ENCODE results near the gene WDR27.
"Not testable (repeated sequence)": the region's sequence is repeated elsewhere in the genome, so short reads cannot be mapped to it uniquely, and the experiment has no call there.

WDR27 gene

DNA sequence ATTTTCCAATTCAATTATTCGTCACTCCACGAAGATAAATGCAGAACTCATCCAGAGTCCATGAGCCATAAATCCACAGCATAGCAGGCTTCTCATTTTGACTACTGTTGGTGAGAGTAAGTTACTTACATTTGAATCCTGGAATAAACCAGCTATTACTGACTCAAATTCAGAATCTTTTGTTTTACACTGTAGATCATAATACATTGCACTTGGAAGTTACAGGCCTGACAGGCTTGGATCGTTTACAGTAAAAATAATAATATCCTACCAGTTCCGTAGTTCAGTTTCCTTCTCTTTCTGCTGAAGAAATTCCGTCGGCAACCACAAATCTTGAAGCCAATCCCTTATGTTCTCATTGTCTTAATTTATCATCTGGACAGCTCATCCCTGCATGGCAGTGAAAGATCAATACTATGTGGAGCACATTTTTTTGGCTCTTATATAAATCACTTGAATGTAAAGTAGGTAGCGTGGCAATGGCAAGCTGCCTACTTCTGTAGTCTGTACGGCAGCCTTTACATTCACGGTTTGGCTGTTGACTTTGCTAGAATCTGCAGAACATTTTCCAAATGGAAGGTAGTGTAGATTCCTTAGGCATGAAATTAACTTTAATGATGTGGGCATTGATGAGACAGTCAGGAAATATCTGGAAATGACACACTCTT lies 142.9 kb downstream of the WDR27 start:
- DNase-seq: no peak

DNA sequence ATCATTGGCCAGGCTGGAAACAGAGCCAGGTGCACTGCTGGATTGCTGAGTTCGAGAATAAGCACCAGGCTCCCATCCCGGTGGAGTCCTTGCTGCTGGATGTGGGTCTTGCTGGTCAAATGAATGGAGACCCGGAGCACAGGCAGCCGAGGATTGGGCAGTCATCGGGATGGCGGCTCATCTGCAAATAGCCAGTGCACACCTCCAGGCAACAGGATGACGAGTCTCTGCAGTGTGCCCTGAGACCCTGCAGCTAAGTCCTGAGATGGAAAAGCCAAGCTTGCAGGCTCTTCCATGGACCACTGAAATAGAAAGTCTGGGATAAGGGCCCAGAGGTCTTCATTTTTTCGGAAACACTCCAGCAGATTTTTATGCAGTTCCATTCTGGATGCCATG lies 143.5 kb downstream of the WDR27 start:
- DNase-seq: no peak

- DNase-seq: no peak
Observed at GRCh38 chr6:169557887-169558286, 143.9 kb downstream of the WDR27 start.

DNA sequence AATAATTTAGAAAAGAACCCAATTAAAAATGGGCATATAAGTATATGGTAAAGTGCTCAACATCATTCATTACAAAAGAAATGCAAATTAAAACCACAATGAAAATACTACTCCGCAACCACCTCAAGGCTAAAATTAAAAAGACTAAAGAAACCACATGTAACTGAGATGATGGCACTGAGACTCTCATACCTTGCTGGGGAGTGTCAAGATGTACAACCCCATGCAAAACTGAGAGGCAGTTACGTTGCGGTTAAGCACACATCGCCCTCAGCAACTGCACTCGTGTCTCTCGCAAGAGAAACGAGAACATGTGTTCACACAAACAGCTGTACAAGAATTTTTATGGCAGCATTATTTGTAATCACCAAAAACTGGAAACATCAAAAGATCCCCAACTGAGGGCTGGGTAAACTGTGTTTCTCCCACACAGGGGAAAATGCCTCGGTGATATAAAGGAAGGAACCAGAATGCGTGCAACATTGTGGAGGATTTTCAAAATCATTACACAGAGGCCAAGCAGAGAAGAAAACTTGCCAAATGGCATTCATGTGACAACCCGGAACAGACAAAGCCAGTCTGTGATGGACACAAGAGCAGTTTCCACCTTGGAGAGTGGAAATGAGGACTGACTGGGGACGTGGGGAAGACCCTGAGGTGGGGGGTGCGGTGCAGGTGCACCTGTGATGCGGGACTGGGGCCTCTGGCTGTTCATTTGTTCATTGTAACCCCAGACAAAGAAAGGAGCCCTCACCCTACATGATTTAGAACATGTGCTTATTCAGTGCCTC lies 144.9 kb downstream of the WDR27 start:
- no peak for DNase-seq

- DNase-seq: no peak
Observed at GRCh38 chr6:169555971-169556617, 145.7 kb downstream of the WDR27 start.

DNA sequence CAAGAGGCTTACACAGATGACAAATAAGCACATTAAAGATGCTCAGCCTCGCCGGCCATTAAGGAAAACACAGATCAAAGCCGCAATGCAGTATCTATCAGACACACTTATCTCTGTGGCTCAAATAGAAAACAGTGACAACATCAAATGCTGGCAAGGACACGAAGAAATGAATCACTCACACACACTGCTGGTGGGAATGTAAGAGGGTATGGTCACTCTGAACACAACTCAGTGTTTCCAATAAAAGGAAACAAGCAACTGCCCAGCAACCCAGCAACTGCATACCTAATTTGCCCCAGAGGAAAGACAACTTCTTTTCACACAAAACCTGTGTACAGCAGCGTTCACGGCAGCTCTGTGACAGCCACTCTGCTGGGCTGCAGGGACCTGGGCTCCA lies 155.8 kb downstream of the WDR27 start:
- no peak for DNase-seq

DNA sequence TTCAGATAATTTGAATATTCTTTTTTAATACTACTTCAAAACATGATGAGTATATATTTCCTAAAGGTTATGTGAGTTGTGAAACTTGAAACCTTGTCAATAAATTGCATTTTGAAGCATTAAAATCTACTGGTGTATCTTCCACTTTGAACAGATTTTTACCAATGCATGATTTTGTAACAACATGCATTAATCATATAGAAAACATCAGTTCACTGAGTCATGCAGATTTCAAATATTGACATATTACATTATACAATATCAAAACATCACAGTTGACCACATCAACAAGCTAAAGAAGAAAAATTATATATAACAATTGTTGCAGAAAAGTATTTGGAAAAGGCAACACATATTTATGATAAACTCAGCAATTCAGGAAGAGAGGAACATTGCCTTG lies 158.1 kb downstream of the WDR27 start:
- DNase-seq: no peak

GRCh38 chr6:169542491-169542890 lies 159.3 kb downstream of the WDR27 start:
- no peak for DNase-seq

GRCh38 chr6:169539176-169539897 lies 162.5 kb downstream of the WDR27 start:
- no peak for DNase-seq

DNA sequence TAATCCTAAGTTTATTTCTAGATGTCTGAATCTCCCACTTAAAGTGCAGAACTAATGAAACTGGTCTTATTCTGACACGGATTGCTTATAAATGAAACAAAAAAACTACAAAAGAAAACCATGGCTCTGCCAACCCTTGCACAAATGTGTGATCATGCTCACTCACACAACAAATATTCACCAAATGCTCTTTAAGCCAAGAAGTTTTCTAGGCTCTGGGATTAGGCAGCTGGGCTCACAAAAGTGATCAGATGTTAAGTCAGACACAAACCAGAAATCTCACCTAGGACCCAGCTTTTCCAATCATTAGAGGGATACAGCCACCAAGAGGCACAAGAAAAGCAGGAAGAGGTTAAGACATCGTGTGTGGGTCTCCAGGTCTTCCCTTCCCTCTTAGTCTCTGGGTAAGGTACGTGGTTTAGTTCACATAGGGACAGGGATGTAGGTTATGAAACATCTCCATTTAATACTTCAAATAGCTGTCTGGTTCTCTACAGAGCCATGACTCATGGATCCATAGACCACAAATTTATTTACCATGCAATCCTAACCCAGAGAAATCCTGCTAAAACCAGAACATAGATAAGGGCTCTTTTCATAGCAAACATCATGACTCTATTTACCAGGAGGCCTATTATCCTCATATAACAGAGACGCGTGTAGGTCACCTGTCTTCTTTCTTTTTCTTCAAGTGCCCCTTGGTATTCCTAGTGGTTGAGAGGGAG lies 165.2 kb downstream of the WDR27 start:
- no peak for DNase-seq

DNA sequence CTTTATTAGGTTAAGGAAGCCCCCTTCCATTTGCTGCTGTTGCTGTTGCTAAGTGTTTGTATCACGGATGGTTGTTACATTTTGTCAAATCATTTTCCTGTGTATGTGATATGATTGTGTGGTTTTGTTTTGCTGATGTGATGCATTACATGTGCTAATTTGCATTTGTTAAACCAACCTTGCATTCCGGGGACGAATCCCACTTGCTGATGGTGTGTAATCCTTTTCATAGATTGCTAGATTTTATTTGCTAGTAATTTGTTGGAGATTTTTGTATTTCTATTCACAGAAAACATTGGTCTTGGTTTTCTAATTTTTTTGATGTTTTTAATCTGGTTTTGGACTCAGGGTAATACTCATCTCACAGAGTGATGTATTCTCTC lies 167.8 kb downstream of the WDR27 start:
- no peak for DNase-seq

- DNase-seq: no peak
Observed at GRCh38 chr6:169533301-169534038, 168.4 kb downstream of the WDR27 start.

DNA sequence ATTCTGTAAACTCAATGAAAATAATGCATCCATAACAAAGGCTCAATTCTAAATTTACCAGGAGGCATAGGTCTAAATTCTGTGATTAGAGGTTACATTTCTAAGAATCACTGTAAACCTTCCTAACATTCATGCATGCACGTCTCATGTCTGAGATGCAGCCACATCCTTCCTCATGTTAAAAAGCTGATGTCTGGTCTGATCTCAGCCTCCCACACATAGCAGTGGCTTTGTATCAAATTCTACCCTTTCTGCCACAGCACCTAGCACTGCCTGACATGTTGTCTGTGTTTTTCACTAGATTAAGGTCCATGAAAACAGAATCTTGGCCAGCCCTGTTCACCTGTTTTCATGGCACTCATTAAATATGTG lies 171.1 kb downstream of the WDR27 start:
- no peak for DNase-seq

GRCh38 chr6:169529931-169530751 lies 171.7 kb downstream of the WDR27 start:
- no peak for DNase-seq

GRCh38 chr6:169528755-169529154 lies 173.1 kb downstream of the WDR27 start:
- no peak for DNase-seq

- DNase-seq: no peak
Observed at GRCh38 chr6:169527306-169527705, 174.5 kb downstream of the WDR27 start.

- no peak for DNase-seq
Observed at GRCh38 chr6:169521825-169522224, 180.0 kb downstream of the WDR27 start.

- no peak for DNase-seq
Observed at GRCh38 chr6:169520104-169520503, 181.7 kb downstream of the WDR27 start.

DNA sequence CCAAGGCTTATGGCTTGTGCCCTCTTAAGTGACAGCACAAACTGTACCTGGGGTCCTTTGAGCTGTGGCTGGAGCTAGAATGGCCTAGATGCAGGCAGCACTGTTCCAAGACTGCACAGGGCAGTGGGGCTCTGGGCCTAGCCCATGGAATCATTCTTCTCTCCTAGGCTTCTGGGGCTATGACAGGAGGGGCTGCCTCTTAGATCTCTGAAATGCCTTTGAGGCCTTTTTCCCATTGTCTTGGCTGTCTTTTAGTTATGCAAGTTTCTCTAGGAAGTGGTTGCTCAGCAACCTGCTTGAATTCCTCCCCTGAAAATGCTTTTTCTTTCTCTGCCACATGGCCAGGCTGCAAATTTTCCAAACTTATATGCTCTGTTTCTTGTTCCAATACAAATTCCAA lies 183.4 kb downstream of the WDR27 start:
- no peak for DNase-seq

DNA sequence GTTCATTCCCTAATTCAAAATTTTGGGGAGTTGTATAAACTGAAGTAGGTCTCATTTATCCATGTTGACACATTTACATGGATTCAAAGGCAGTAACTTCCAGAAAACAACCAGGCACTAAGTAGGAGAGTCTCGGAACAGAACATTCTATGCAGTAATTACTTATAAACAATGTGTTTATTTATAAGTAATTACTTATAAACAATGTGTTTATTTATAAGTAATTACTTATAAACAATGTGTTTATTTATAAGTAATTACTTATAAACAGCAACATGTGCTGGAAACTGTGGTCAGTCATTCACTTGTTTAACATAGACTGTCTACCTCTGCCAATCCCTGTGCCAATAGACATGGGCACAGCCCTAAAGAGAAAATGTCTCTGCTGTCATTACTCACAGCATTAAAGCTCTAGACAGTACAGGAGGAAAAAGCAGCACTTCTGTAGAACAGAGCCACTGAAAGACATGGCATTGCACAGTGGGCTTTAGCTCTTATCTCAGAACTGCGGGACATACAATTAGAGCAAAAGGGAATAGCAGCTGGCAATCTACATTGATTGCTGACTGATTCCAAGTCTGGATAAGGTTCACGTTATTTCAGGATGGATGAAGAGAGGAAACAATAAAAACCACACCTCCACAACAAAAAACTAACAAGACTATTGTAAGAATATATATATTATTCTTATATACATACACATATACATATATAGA lies 188.2 kb downstream of the WDR27 start:
- no peak for DNase-seq

DNA sequence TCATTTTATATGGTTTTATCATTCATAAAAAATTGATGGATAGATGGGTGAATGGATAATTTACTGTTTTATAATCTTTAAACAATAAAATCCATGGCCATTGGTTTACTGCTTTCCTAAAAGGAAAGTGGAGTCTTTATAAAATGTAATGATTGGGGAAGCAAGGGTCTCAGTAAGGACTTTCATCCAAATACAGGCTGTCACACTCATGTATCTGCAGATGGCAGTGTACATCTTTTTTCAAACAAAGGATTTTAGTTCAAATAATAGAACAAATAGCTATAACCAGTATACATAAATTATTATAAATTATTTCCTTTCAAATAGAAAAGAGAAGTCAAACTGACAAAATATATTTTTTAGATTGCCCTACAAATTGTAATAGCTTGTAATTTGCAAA lies 190.0 kb downstream of the WDR27 start:
- not testable (repeated sequence) for DNase-seq
